Measurements from ENCODE around the gene APBB2. TPM values are rescaled to one million over a fixed set of nuclear protein-coding genes. Genes with fewer than 3 reads are reported as not detected.

Gene APBB2
- total and polyA plus RNA-seq, 2 of the 4 experiments (the other 2 are of a cell fraction) = 47.9 to 75.5 TPM

GRCh38 chr4:41212616-41213203 is 1.6 kb downstream of the APBB2 start (continued):
- peak; percentile 67 for TF ChIP-seq SMC3 (IDR thresholded peaks at IDR 0.05; ENCODE audit: low read depth, low read length)

DNA sequence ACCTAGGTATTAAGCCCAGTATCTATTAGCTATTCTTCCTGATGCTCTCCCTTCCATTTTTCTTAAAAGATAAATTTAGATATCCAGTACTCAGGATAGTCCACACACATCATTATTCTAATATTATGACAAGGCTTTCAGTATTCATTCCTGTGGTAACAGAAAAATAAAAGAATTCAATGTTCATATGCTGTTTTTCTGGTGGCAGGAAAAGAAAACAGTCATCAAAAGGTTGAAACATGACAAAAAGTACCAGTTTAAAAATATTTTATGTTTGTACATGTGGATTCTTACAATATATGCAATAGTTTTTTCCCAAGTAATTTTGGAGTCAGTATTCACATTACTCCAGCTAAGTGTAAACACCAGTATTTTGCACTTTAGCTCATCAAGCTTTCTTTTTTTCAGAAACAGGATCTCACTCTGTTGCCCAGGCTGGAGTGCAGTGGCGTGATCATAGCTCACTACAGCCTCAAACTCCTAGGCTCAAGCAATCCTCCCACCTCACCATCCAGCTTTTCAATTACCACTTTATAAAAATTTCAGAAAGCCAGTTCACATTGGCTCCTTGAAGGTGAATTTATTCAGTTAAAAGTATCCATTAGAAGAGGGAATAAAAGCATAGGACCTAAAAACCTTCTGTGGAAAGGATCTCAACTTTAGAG is 2.3 kb downstream of the APBB2 start:
- H3K27ac ChIP-seq (ENCODE audit: insufficient read depth, low read length) = no peak overlapping the region
- TF ChIP-seq, protein P1, sequence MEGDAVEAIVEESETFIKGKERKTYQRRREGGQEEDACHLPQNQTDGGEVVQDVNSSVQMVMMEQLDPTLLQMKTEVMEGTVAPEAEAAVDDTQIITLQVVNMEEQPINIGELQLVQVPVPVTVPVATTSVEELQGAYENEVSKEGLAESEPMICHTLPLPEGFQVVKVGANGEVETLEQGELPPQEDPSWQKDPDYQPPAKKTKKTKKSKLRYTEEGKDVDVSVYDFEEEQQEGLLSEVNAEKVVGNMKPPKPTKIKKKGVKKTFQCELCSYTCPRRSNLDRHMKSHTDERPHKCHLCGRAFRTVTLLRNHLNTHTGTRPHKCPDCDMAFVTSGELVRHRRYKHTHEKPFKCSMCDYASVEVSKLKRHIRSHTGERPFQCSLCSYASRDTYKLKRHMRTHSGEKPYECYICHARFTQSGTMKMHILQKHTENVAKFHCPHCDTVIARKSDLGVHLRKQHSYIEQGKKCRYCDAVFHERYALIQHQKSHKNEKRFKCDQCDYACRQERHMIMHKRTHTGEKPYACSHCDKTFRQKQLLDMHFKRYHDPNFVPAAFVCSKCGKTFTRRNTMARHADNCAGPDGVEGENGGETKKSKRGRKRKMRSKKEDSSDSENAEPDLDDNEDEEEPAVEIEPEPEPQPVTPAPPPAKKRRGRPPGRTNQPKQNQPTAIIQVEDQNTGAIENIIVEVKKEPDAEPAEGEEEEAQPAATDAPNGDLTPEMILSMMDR (conservative IDR thresholded peaks at IDR 0.05; ENCODE audit: low read depth, low read length) = no peak
- TF ChIP-seq MAFK (IDR thresholded peaks at IDR 0.05; ENCODE audit: low read depth, low read length) = no peak
- TF ChIP-seq, protein P2, sequence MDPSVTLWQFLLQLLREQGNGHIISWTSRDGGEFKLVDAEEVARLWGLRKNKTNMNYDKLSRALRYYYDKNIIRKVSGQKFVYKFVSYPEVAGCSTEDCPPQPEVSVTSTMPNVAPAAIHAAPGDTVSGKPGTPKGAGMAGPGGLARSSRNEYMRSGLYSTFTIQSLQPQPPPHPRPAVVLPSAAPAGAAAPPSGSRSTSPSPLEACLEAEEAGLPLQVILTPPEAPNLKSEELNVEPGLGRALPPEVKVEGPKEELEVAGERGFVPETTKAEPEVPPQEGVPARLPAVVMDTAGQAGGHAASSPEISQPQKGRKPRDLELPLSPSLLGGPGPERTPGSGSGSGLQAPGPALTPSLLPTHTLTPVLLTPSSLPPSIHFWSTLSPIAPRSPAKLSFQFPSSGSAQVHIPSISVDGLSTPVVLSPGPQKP (IDR thresholded peaks at IDR 0.05; ENCODE audit: borderline replicate concordance, low read depth, low read length) = no peak
- no peak for TF ChIP-seq BHLHE40 (IDR thresholded peaks at IDR 0.05; ENCODE audit: low read depth, low read length)
- TF ChIP-seq RAD21 (IDR thresholded peaks at IDR 0.05; ENCODE audit: low read length) = no peak
- TF ChIP-seq, protein P3, sequence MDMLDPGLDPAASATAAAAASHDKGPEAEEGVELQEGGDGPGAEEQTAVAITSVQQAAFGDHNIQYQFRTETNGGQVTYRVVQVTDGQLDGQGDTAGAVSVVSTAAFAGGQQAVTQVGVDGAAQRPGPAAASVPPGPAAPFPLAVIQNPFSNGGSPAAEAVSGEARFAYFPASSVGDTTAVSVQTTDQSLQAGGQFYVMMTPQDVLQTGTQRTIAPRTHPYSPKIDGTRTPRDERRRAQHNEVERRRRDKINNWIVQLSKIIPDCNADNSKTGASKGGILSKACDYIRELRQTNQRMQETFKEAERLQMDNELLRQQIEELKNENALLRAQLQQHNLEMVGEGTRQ (IDR thresholded peaks at IDR 0.05; ENCODE audit: low read depth, low read length) = no peak
- no peak for TF ChIP-seq MXI1 (IDR thresholded peaks at IDR 0.05; ENCODE audit: borderline replicate concordance, low read depth, low read length)
- TF ChIP-seq NFE2L2 (IDR thresholded peaks at IDR 0.05; ENCODE audit: low read depth, low read length) = no peak
- no peak for TF ChIP-seq CHD1 (IDR thresholded peaks at IDR 0.05; ENCODE audit: low read depth, low read length)
- TF ChIP-seq POLR2A (IDR thresholded peaks at IDR 0.05; ENCODE audit: low read depth, low read length) = no peak

More for the DNA sequence above, 2.3 kb downstream of the APBB2 start:
- H3K56ac ChIP-seq (ENCODE audit: extremely low read depth, insufficient read depth, low read length) = no peak overlapping the region
- dilution Hi-C loops (cut with HindIII; ENCODE audit: low sequenced_read_pairs, unreplicated experiment) (no loop called here), in situ Hi-C loops (cut with MboI; ENCODE audit: low sequenced_read_pairs) (no loop called here), intact Hi-C loops (cut with micrococcal nuclease) (loop anchor here (2.0 to 5.0 kb wide), 2 partner anchors 55 to 151 kb away; no protein-coding TSS in a partner anchor)
- peak overlapping the region; percentile 100 for H3K4me2 ChIP-seq (ENCODE audit: low read depth, low read length)
- no peak overlapping the region for H4K91ac ChIP-seq (ENCODE audit: insufficient read depth, low read depth, low read length)
- H2BK20ac ChIP-seq (ENCODE audit: low read depth, low read length) = peak overlapping the region; percentile 52; the same call in 1 of the 2 replicates
- H3K9me3 ChIP-seq (ENCODE audit: control insufficient read depth, insufficient read depth, low read length) = 0 out of 2 replicates have a peak, but pooled peaks cover 3% of the 10 kb centered on the region
- H4K5ac ChIP-seq (ENCODE audit: low read depth, low read length) = no peak overlapping the region
- DNase-seq (no peak), ATAC-seq (ENCODE audit: low read depth) (no peak)
- H2BK5ac ChIP-seq (ENCODE audit: low read depth, low read length, poor library complexity, severe bottlenecking) = no peak overlapping the region
- H3K79me1 ChIP-seq (ENCODE audit: low read depth in 1 of 2, low read length in 2 of 2) = peaks cover 20 to 42% of the 10 kb centered on the region in 2 experiments
- no peaks in the 10 kb centered on the region for H3K36me3 ChIP-seq (ENCODE audit: control insufficient read depth, insufficient read depth, low read length)
- peak overlapping the region; percentile 24; the same call in 1 of the 2 replicates for H3K18ac ChIP-seq (ENCODE audit: low read depth, low read length)
- H2AK5ac ChIP-seq (ENCODE audit: low read depth, low read length) = no peak overlapping the region; the same call in 1 of the 2 replicates
- H2AK9ac ChIP-seq (replicated peaks; ENCODE audit: low read depth, low read length, poor library complexity) = no peak overlapping the region
- no peak overlapping the region for H2AFZ ChIP-seq (replicated peaks; ENCODE audit: low read length, poor library complexity)
- H2BK15ac ChIP-seq (ENCODE audit: low read depth, low read length) = peak overlapping the region; percentile 64; the same call in 1 of the 3 replicates
- no CpG with 5 or more reads among the region's 1 CpG for WGBS, 2 experiments (ENCODE audit: extremely low coverage in 2 of 2, insufficient read length in 1 of 2)
- ChIA-PET POLR2A (ENCODE audit: unreplicated experiment) (interaction anchor here (0.5 kb wide), 1 partner anchor 147 kb away, joined by 4 read pairs; no protein-coding TSS in a partner anchor), CTCF (interaction anchor here (1.1 to 1.4 kb wide), 6 partner anchors 232 to 287 kb away, joined by 3 to 8 read pairs (median 4); no protein-coding TSS in a partner anchor)
- no peak overlapping the region for H3K4ac ChIP-seq (ENCODE audit: low read depth, low read length)
- peaks cover 3% of the 10 kb centered on the region for H3K9me1 ChIP-seq (ENCODE audit: insufficient read depth, low read length)
- no peak overlapping the region for H2BK120ac ChIP-seq (ENCODE audit: low read depth, low read length)
- BruUV-seq (replicated peaks) = TSS peak; percentile 24
- peak overlapping the region; percentile 68; the same call in 1 of the 2 replicates for H3K4me3 ChIP-seq (ENCODE audit: insufficient read depth, low read depth, low read length)
- no peaks in the 10 kb centered on the region for H4K20me1 ChIP-seq (ENCODE audit: insufficient read depth, low read length)
- peak overlapping the region; percentile 82 for H3K23ac ChIP-seq (ENCODE audit: low read depth, low read length)
- no peak overlapping the region for H3K9ac ChIP-seq (ENCODE audit: low read depth, low read length)
- peaks cover 9% of the 10 kb centered on the region for H3K4me1 ChIP-seq (ENCODE audit: control insufficient read depth, insufficient read depth, low read length)
- H3K14ac ChIP-seq (replicated peaks; ENCODE audit: low read depth, low read length) = no peak overlapping the region
- H3K27me3 ChIP-seq (ENCODE audit: control insufficient read depth, insufficient read depth, low read length) = no peaks in the 10 kb centered on the region
- H4K8ac ChIP-seq (ENCODE audit: low read depth in 2 of 2, low read length in 2 of 2) = peak overlapping the region in 1 of 2 experiments; percentile 46; a peak in 2 of 4 replicates

Data from IMR-90 (cell line).